Measurements from ENCODE around the gene DCLK1. TPM values are rescaled to one million over a fixed set of nuclear protein-coding genes. Genes with fewer than 3 reads are reported as not detected.

Gene DCLK1
- 55.5 TPM for total RNA-seq

DNA sequence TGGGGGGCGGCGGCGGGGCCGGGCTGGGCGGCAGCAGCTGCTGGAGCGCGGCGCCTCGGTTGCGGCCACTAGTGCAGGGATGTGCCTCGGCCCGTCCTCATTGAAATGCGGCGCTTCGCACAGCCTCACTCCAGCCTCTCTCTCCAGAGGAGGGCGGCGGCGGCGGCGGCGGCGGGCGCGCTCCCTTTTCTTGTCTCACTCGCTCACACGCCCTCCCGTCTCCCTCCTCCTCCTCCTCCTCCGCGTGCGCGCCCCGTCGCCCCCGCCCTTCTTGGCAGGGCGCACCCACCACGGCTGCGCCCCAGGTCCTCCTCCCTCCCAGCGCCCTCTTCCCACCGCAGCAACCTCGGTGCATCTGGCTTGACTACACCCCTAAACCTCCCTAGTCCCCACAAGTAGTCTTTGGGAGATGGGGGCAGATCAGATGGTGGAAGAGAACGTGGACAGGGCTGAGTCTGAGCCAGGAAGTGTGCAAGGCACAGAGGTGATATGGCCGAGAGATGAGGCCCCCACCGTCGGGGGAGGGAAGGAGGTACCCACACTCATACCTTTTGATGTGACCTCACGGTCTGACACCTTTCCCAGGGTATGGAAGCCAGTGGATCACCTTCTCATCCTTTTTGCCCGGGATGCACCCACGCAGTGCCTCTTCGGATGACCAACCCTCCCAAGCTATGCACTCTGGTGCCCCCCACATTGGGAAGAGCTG, at the start of gene DCLK1:
Gene DCLK1, minus strand, starts transcription at position 161 of the 709 bp plus-strand sequence.
- ATAC-seq (peak; percentile 93), DNase-seq (ENCODE audit: low spot score) (peak; percentile 85)
- intact Hi-C loops (cut with DNase I), result no loop called here

DNA sequence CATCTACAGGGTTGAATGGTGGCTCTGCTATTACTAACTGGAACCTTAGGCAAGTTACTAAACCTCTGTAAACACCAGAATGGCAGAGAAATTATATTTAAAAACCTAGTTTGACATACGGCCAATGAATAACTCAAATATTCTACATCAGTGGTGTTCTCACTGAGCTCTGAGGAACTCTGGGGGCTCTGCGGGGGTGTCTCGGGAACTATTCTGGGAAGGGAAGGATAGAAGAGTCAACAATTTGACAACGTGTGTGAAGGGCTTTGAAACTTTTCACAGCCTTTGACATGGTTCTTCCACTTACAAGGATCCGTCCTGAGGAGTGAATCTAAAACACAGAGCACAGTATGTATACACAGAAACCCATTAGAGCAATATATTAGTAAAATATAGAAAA, 44.4 kb upstream of the DCLK1 start:
- ATAC-seq (no peak), DNase-seq (ENCODE audit: low spot score) (no peak)
- intact Hi-C loops (cut with DNase I), result no loop called here

DNA sequence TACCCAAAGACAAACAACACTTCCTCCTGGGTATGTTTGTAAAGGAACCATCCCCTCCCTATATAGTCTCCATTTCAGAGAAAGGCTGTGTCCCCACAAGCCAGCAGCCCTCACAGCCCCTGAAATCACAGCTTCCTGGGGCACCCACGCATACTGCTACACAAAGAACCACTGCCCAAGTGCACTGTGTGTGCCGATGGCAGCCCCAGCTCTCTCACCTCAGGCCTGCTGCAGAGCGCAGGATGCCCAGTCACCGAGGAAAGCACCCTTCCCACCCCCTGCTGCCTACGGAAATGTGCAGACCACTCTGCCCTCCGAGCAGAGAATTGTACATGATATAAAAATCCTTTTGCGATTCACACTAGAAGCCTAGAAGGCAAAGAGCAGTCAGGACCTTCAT, 43.7 kb upstream of the DCLK1 start:
- DNase-seq (ENCODE audit: low spot score) (no peak), ATAC-seq (no peak)
- intact Hi-C loops (cut with DNase I), result no loop called here

DNA sequence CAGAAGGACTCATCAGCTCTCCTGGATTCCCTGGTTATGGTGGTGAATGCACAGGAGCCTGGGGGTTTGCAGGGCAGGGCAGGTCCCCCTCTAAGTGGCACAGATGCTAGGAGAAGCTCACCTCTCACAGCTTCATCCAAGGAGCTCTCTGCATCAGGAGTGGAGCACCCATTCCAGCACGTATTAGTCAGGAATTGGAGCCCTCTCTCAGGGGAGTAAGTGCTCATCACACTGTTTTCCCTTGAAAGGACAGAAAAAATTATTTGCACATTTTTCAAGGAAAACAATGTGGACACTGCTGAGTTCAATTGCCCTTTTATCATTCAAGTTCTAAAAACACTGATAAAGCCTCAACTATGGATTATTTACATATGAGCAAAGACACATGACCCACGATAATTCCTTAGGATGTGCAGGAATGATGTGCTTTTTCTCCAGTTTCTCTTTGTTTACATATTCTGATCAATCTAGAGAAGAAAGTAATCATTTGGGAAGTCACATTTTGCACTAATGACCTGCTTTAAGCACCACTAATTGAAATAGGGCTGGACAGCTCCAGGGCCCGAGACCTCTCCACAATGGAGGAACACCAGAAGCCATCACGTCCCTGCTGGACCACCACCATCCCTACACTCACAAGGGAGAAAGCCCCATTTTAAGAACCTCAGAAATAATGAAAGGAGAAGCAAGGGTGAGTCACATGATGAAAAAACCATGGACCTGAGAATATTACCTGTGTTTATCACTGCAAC, 42.6 kb upstream of the DCLK1 start:
- ATAC-seq, result no peak
- intact Hi-C loops (cut with DNase I), result no loop called here
- DNase-seq (ENCODE audit: low spot score), result no peak

DNA sequence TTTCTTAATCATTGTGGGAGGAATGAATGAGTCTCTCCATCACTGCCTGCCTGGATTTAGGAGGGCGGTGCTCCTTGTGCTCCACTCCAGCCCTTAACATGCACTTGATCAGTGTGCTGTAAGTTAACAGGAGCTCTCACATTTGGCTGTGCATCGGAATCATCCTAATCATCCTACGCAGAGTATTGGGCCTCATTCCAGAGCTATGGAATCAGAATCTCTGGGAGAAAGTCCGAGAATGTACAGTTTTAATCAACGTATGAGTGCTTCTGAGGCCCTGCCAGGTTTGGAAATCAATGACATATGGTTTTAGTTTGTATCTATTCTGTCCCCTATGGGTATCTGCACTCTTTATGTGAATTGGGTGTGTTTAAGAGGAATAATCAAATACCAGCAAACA, 34.9 kb upstream of the DCLK1 start:
- intact Hi-C loops (cut with DNase I), result no loop called here
- ATAC-seq (no peak), DNase-seq (ENCODE audit: low spot score) (no peak)

DNA sequence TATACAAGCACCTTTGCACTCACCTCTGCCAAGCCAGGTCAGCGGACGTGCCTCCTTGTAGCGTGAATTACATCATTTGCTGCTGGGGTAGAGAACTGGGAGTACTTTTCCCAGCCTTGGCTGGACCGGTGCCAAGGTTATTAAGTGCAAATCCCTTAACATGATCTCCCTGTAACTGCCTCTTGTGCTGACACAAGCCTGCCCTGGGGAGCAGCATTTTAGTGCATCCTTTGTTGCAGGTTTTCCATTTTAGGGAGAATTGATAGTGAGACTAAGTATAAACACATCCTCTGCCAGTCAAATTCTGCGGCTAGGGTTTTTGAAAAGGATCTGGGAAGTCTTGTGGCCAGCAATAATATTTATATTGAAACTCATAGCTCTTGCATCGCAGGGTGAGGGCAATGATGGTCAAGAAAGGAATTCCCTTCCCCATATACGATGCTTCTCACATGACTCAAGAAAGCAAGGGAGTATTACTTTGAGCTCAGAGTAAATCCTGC, 32.7 kb upstream of the DCLK1 start:
- intact Hi-C loops (cut with DNase I), result no loop called here
- ATAC-seq (peak; percentile 94), DNase-seq (ENCODE audit: low spot score) (peak; percentile 87)

DNA sequence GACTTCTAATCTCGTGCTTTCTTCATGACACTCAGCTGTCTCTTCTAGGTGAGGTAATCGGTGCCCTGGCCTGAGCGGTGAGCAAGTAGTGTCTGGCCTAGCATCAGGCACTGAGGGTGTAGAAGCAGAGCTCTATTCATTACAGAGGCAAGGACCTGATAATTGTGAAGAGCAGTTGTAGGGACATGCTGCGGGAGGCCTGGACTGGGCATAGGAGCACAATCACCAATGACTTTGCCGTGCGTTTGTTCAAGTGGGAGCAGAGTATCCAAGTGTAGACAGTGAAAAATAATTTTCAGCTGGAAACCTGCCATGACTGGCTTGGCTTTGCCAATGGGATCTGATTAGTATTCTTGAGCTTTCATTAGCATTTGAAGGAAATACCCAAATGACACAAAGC, 32.1 kb upstream of the DCLK1 start:
- DNase-seq (ENCODE audit: low spot score) (no peak), ATAC-seq (peak; percentile 35)
- intact Hi-C loops (cut with DNase I), result no loop called here

DNA sequence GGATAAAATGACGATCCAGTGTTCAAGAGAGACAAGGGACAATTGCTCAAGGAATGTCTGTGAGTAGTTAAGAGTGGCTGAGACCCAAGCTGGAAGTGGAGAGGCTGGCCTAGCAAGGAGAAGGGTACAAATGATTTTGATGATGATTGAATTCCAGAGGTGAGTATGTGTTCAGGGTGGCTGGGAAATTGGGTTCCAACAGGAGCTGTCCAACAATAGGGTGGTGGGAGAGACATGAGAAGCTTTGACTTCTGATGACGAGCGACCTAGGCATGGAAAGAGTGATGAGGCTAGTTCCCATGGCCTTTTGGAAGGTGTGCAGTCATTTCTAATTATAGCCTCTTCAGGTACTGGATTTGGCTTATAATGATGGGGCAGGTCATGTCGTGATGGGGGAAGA, 29.1 kb upstream of the DCLK1 start:
- DNase-seq (ENCODE audit: low spot score), result no peak
- ATAC-seq, result no peak
- intact Hi-C loops (cut with DNase I), result no loop called here

DNA sequence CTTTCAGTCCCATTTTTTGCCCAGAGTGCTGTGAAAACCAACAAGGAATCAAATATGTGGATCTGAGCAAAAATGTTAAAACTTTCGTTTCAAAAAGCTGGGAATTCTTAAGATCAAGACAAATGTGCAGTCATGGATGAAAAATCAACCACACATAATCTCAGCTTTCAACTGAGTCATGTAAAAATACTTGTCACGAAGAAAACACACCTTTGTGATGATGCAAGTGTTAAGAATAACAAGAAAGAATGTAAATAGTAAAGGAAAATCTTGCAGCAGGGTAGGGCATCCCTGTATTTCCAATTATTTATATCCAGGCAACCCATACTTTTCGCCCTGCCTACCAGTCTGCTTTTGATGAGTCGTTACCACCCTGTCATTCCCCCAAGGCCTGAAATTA, 27.4 kb upstream of the DCLK1 start:
- intact Hi-C loops (cut with DNase I), result no loop called here
- ATAC-seq (no peak), DNase-seq (ENCODE audit: low spot score) (no peak)

DNA sequence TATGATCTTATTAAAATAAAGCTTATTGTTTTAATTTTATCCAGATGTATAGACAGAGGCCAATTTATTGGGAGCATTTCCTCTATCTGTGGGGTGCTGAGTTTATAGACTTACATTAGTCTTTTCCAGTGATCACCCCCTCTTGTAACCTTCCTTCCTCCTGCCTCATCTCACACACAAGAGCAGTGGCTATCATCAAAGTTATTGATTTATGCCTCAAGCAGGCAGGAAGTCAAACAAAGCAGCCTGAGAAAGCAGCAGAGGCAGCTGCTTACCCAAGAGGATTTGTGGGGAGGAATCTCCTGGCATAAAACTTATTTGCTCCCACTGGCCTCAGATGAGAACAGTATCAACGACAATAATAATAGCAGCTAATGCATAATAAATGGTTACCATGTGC, 26.3 kb upstream of the DCLK1 start:
- ATAC-seq (peak; percentile 83), DNase-seq (ENCODE audit: low spot score) (no peak)
- intact Hi-C loops (cut with DNase I), result no loop called here

DNA sequence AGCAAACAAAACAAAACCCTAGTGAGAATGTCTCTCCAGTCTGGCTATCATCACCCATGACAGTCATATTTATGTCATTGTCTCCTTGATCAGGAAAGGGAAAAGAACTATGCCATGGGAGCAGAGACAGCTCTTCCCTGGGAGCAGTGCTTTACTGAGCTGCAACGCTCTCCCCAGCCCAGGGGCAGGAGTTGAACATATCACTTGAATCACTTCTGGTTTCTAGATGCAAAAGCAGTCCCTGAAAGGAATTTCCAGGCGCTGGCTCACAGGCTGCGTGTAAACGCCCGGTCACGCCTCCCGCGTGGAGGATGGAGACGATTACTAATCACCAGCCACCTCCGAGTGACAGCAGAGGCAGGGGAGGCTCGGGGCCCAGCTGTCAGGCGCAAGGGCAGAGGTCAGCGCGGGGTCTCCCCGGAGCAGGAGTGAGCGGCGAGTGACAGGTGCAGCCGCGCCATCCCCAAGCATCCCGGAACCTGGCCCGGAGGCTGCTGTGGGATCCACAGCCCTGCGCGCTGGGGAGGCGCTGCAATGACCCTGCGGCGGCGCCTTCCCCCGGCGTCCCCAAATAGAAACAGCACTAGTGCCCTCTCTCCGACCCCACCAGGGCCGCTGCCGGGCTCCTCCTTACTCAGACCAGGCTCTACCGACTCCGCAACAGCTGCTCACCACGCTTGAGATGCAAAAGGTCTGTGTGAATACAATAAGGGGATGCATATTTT, 23.5 kb upstream of the DCLK1 start:
- DNase-seq (ENCODE audit: low spot score), result no peak
- intact Hi-C loops (cut with DNase I), result no loop called here
- peak; percentile 51 for ATAC-seq

DNA sequence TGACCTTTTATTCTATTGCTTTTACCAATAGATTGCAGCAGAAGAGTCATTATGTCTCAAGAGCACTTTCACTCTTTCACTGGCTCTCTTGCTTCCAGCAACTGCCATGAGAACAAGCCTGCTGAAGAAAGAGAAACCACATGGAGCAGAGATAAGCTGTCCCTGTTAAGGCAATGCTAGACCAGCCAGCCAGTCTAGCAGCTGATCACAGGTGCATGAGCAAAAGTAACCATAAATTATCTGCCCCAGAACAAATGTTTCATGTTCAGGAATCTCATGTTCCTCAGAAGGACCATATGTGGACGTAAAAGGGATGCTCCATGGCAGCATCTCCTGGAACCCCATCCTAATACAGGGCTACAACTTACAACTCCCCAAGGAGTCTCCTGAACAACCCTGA, 20.4 kb upstream of the DCLK1 start:
- ATAC-seq (no peak), DNase-seq (ENCODE audit: low spot score) (no peak)
- intact Hi-C loops (cut with DNase I), result no loop called here

DNA sequence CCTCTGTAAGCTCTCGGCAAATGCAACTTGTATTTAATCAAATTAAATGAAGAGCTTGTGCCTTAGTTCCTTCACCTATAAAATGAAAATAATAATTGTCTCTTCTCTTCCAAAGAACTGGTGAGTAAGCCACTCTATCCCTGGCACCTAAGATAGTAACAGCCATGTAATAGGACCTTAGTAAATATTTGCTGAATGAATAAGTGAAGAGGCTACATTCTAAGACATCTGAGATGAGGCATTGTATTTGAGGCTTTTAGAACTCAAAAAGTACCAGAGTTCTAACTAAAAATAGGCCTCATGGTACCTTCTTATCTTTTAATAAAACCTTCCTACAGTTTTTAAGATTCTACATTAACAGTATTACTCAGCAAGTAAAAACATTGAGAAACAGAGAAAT, 17.3 kb upstream of the DCLK1 start:
- no peak for ATAC-seq
- no peak for DNase-seq (ENCODE audit: low spot score)
- intact Hi-C loops (cut with DNase I), result no loop called here

DNA sequence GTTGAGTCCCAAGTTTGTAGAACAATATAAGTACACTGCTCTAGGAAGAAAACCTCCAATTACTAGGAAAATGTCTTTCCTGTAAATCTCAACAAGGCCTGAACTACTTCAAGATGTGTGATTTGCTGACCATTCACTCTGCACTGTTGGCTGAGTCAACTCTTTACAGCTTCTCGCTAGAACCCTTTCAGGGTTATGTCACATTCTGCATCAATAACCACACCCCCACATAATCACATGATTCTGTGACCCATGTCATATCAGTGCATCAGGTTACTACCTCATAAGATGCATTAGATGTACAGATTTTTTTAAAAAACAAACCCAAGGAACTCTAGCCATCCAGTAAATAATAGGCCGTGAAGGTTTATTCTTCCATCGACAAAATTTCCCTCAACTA, 16.1 kb upstream of the DCLK1 start:
- ATAC-seq (no peak), DNase-seq (ENCODE audit: low spot score) (no peak)
- intact Hi-C loops (cut with DNase I), result no loop called here

DNA sequence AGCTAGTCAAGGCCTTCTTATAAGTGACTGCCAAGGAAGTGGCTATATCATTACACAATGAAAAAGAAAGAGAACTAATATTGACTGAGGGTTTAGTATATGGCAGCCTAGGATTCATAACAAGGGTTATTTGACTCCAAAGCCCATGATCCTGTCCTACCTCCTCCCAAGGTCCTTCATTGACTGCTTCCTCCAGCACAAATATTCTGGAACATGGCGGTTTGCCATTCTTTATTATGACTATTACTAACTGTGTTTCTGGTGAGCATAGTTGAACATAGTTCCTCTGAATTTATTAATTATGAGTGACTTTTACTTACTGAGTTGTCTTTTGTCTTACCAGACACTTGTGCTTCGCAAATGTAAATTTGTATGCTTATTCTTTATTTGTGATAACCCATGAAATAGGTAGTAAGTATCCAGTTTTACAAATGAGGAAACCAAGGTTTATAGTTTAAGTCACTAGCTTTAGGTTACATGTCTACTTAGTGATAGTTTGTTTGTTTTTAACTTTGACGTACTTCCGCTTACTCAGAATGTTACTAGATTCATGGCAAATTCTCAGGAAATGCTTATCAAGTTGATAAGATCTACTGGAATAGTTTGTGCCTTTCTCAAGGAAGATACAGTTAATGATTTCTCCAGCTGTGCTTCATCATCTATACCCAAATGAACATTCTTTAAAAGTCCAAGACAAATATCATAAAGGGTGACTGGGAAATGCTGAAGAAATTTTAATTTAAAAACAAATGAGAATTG, 15.5 kb upstream of the DCLK1 start:
- ATAC-seq, result no peak
- intact Hi-C loops (cut with DNase I), result no loop called here

DNA sequence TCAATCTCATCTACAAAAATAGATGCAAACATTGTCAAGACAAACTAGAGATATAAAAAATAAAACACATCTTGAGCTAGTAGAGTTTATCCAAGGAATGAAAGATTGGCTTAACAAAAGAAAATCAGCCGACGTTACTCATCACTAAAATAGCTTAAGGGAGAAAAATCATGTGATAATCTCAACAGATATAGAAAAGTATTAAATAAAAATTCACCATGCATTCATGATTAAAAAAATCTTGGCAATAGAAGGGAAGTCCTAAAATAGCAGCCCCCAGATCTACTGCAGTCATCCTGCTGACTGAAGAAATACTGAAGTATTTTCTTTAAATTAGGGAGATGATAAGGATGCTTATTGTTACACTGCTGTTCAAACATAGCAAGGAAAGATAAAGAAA, 12.6 kb upstream of the DCLK1 start:
- DNase-seq (ENCODE audit: low spot score) (no peak), ATAC-seq (no peak)
- intact Hi-C loops (cut with DNase I), result no loop called here

More for the DNA sequence above, 15.5 kb upstream of the DCLK1 start:
- no peak for DNase-seq (ENCODE audit: low spot score)

DNA sequence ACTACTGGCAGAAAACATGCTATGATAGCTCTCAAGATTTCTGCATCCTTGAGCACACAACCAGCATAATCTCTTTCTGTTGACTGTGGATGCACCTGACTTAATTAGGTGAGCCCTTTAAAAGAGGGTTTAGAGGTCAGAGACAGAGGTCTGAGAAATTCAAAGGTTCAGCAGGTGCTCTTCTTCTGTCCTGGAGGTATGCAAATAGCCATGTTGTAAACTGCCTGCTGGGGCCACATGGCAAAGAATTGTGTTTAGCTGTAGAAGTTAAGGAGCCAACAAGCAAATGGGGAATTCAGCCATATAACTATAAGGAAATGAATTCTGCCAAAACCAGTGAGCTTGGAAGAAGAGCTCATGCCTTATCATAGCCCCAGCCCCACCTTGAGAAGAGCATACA, 11.6 kb upstream of the DCLK1 start:
- no peak for ATAC-seq

DNA sequence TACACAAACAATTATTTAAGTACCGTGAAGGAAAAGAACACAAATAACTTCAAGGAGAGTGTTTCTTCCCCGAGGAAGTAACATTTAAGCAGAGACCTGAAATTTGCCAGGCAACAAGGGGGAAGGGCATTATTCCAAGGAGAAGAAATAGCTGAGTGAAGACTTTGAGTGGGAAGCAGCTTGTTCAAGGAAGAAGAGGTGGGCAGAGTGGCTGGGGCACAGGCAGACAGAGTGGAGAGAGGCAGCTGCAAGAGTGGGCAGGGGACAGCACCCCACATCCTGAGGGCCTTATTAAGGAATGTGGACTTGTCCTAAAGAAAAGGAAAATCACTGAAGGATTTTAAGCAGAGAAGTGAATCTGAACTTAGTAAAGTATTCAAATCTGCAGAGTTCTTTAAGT, 4.7 kb upstream of the DCLK1 start:
- DNase-seq (ENCODE audit: low spot score) (no peak), ATAC-seq (no peak)
- intact Hi-C loops (cut with DNase I), result no loop called here

More for the DNA sequence above, 11.6 kb upstream of the DCLK1 start:
- intact Hi-C loops (cut with DNase I), result no loop called here
- DNase-seq (ENCODE audit: low spot score), result no peak

DNA sequence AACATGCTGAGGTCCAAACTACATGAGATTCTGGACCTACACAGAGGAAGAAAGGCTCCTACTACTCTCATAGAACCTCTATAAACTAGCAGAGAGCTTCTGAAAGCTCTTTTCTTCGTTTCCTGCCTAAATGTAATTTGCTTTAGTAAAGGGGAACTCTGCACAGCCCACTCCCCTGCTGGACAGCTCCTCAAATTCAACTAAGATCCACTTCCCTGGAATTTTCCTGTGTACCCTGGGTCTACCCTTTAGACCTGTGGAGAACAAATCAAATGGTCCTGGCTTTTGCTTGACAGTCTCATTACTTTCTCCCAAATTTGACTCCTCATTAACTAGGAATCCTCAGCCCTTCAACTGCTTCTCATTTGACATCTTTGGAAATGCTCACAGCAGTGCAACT, 3.5 kb upstream of the DCLK1 start:
- intact Hi-C loops (cut with DNase I), result no loop called here
- no peak for ATAC-seq
- no peak for DNase-seq (ENCODE audit: low spot score)
